Fibroblast of pulmonary artery (primary cell): ENCODE data around the gene PIK3R2.

Source experiments
- DNase-seq: peaks from one replicate; pipeline ENCODE4 v3.0.0-alpha.2; 2010; ENCODE audit warnings: low read depth
- H3K4me3 ChIP-seq: replicated peaks from 2 replicates; pipeline ENCODE4 v1.5.1; 2011; ENCODE audit warnings: low read depth, mild to moderate bottlenecking, control low read depth, low read length, moderate library complexity
- TF ChIP-seq, protein P1 (sequence below): IDR thresholded peaks from 2 replicates; pipeline ENCODE4 v1.5.1; 2011; ENCODE audit warnings: mild to moderate bottlenecking, control low read depth, low read length, inconsistent platforms; ENCODE audit errors: missing control alignments

PIK3R2 gene

GRCh38 chr19:18152442-18152816 lies 534 bp upstream of the PIK3R2 start:
- H3K4me3 ChIP-seq: peak overlapping the region; percentile 66
- peak; percentile 98 for DNase-seq
- TF ChIP-seq, protein P1, sequence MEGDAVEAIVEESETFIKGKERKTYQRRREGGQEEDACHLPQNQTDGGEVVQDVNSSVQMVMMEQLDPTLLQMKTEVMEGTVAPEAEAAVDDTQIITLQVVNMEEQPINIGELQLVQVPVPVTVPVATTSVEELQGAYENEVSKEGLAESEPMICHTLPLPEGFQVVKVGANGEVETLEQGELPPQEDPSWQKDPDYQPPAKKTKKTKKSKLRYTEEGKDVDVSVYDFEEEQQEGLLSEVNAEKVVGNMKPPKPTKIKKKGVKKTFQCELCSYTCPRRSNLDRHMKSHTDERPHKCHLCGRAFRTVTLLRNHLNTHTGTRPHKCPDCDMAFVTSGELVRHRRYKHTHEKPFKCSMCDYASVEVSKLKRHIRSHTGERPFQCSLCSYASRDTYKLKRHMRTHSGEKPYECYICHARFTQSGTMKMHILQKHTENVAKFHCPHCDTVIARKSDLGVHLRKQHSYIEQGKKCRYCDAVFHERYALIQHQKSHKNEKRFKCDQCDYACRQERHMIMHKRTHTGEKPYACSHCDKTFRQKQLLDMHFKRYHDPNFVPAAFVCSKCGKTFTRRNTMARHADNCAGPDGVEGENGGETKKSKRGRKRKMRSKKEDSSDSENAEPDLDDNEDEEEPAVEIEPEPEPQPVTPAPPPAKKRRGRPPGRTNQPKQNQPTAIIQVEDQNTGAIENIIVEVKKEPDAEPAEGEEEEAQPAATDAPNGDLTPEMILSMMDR: peak; percentile 70

- TF ChIP-seq, protein P1: no peak
These were observed 682 bp downstream of the PIK3R2 start for GRCh38 chr19:18153556-18154134.

DNA sequence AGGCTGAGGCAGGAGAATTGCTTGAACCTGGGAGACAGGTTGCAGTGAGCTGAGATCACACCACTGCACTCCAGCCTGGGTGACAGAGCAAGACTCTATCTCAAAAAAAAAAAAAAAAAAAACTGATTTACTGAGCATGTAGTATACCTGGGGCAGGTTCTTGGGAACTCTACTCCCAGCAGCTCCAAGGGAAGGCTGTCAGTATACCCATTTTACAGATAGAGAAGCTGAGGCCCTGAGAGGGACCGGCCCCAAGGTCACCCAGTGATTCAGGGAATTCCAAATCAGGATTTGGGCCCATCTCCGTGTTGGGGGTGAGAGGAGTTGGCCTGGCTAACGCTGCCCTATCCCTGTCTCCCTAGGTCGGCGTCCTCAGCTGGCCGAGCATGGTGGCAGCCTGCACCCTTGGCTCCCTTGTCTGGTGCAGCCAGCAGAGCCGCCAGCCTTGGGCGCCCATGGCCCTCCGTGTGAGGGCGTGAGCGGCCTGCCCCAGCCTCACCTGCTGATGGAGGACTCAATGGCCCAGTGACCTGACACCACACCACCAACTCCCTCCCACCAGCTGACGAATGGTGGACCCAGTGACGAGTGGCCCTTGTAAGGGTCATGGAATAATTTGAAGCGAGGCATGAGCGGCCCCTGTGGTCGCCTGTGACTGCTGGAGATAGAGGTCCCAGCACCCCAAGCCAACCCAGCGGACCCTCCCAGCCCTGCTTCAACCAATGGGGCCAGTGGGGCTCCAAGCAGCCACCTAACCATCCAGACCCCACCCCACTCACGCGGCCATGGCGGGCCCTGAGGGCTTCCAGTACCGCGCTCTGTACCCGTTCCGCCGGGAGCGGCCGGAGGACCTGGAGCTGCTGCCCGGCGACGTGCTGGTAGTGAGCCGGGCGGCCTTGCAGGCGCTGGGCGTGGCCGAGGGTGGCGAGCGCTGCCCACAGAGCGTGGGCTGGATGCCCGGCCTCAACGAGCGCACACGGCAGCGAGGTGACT lies 2.4 kb downstream of the PIK3R2 start:
- H3K4me3 ChIP-seq: no peak overlapping the region
- TF ChIP-seq, protein P1: no peak
- DNase-seq: no peak

More at GRCh38 chr19:18153556-18154134, 682 bp downstream of the PIK3R2 start:
- H3K4me3 ChIP-seq: peak overlapping the region; percentile 87
- DNase-seq: no peak

DNA sequence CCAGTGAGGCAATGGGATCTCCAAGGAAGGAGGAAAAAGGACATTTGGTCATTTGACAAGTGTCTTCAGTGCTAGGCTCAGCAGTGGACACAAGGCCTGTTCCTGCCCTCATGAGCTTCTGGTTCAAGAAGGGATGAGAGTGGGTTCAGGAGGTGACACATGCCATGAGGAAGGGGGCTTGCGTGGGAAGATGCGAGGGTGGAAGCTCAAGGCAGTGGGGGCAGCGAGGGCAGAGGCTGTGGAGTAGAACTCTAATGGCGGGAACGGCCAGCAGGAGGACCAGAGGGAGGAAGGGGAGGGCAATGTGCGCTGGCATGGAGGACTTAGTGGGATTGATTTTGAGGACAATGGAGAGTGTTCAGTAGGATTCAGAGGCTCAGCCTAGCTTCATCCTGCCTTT lies 3.3 kb downstream of the PIK3R2 start:
- no peak for DNase-seq
- TF ChIP-seq, protein P1: no peak
- no peak overlapping the region for H3K4me3 ChIP-seq

DNA sequence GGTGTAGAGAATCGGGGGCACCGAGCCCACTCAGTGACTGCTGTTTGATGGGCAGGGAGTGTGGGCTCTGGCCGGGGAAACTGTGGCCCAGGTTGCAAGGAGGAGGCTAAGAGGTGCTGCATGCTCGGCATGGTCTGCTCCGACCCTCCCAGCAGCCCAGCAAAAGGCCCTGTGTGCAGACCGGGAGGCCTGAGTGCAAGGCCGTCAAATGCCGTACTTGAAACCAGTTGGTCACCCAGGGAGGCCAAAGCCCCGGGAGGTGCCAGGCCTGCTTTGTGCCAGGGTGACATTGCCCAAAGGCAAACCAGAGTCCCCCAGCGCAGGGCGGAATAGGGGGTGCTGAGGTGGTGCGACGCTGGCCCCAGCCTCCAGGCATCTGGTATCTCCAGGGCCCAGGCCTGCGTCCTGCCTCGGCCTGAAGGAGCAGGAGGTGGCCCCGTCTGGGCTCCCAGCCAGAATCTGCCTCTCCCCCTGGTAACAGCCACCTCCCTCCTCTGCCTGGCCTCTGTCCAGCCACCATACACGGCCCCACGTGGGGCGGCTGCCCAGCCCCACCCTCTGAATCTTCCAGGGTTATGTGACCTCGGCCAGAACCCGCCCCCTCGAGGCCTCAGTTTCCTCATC lies 4.0 kb downstream of the PIK3R2 start:
- peak; percentile 95 for DNase-seq
- TF ChIP-seq, protein P1: no peak
- H3K4me3 ChIP-seq: no peak overlapping the region

DNA sequence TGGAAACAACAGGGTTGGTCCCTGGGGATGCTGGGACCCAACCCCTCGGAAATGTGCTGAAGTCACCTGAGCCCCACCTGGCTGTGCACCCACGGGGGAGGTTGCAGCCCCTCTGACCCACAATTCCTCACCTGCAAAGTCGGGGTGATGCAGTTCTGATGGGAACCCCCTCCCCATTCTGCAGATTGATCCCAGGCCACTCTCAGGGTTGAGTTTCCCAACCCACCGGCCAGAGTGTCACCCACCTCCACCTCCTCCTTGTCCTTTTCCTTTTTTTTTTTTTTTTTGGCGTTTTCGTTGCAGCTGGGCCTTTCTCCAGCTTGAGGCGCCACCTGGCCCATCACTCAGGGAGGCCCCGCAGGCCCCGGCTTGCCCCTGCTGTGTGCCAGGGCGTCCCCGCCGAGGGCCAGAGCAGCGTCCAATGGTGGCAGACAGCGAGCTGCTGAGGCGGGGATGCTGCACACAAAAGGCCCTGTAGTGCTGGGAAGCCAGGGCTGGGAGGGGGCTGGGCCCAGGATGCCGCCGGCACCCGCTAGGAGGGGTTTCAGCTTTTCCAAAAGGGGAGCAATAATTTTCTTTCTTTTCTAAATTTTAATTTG lies 4.6 kb downstream of the PIK3R2 start:
- no peak for DNase-seq
- no peak overlapping the region for H3K4me3 ChIP-seq
- TF ChIP-seq, protein P1: no peak
